GM21529 (cell line): ENCODE results near the gene ALOX12B.
A peak's percentile ranks its signal among the peaks of the same experiment; 100 is the strongest.

Source experiments
- ATAC-seq: cut with Tn5 transposase; IDR thresholded peaks from one replicate; pipeline ENCODE4 v1.9.1; 2021; ENCODE audit not compliant: unreplicated experiment

Gene ALOX12B

DNA sequence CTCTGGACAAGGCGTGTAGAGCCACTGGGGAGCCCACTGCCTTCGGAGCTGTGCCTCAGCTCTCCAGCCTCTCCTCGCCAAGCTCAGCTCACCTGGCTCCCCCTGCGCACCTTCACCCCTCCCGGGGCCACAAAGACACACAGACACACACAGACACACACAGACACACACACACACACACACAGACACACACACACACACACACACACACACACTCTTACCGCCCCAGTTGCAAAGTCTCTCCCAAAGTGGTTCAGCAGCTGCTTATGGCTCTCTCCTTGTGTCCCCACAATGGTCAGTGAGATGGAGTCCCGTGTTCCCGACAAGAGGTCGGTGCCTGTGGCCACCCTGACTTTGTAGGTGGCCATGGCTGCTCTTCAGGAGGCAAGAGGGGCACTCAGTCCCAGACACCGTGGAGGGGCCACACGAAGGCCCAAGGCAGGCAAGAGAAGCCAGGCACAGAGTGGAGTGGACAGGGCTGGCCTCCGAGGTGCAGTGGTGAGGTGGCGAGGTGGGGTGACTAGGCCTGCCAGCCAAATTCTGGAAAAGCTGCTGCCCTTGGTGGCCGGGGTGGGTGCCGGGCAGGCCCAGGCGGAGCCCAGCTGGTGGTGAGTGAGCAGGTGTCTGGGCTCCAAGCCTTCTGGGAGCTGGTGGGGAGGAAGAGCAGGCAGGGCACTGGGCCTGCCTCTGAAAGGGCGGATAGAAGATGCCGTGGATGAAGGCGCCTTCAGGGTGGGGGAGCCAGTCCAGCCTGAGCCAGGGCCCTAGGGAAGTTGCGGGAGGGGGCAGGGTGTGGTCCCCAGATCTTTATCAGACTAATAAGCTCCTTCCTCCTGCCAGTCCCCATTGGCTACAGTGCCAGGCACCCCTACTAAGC is at the start of gene ALOX12B:
Gene ALOX12B, minus strand, starts transcription at position 642 of the 877 bp plus-strand sequence. Its CDS starts 274 bp downstream, at position 368.
- no peak for ATAC-seq

DNA sequence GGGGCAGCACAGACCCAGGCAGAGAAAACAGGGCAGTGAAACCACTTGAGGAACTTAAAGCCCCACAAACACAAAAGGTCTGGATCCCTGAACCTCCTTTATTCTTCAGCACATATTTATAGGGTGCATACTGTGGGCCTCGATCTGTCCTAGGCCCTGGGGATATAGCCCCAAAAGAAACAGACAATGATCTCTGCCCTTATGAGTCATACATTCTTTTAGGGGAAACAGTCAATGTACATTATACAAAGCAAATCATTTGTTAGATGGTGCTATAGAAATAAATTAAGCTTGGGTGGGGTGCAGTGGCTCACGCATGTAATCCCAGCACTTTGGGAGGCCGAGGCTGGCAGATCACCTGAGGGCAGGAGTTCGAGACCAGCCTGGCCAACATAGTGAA is 46.4 kb upstream of the ALOX12B start:
- no peak for ATAC-seq

DNA sequence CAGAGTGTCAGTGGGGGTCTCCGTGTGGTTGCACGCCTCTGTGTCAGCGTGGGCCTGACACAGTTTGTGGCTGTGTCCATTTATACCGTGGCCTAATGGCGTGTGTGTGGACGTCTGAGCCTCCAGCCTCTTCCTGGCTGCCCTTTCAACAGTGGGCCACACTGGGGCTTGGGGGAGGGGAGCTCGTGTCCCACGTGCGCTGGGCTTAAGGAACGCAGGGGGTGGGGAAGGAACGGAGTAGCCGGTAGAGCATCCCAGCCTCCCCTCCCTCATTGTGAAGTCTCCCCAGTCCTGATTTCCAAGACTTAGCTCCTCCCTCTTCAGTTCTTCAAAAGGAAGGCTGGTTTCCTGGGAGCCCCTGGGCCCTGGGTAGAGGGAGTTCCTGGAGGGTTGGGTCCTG is 45.9 kb upstream of the ALOX12B start:
- ATAC-seq = no peak

DNA sequence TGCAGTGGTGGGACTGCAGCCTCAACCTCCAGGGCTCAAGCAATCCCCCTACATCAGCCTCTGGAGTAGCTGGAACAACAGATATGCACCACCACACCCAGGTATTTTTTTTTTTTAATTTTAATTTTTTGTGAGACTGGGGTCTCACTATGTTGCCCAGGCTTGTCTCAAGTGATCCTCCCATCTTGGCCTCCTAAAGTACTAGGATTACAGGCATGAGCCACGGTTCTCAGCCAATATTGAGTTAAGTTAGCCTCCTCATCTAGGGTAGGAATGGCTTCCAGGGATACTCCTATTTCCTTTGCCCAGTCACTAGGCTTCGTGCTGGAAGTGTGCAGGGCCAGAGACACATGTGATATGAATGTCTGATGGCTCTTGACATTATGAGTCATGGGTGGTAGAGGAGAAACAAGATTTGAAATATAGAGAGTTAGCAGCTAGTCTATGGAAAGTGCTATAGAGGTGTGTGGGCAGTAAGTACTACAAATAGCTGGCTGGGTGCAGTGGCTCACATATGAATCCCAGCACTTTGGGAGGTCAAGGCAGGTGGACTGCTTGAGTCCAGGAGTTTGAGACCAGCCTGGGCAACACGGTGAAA is 44.4 kb upstream of the ALOX12B start:
- no peak for ATAC-seq

DNA sequence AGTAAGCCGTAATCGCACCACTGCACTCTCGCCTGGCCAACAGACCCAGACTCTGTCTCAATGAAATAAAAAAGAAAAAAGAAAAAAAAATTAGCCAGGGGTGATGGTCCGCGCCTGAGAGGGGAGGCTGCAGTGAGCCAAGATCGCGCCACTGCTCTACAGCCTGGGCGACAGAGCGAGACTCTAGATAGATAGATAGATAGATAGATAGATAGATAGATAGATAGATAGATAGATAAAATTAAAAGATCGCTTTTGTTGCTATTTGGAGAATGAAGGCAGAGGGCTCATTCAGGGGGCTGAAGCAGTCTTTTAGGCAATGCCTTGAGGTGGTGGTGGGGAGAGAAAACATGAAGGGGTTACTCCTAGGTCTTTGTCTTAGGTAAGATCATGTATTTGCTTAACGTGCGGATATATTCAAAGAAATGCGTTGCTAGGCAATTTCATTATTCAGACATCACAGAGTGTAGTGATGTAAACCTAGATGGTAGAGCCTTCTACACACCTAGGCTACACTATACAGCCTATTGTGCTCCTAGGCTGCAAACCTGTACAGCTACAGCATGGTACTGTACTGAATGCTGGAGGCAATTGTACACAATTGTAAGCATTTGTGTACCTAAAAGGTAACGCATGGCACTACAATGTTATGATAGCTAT is 40.7 kb upstream of the ALOX12B start:
- ATAC-seq = no peak

DNA sequence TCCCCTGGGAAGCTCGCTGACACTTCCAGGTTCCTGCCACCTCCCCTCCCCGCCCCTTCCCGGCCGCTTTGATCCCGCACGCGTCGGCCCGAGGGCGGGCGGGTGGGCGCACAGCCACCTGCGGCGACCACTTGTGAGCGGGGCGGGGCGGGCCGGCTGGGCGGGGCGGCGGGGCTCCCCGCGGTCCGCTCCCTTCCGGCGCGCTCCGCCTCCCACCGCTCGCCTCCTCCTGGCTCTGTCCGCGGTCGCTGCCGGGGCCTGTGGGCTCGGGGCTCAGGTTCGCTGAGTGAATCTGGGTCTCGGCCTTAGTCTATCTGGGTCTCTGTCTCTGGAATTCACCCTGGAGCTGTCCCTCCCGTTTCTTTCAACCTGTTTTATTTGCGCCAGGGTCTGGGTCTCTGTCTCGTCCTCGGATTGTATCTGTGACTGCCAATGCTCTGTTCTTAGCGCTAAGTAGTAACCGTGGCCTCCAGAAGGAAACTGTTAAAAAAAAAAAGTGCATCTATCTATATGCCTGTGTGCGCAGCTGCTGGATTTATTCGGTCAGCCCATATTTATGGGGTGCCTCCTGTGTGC is 39.1 kb upstream of the ALOX12B start:
- peak; percentile 31 for ATAC-seq

DNA sequence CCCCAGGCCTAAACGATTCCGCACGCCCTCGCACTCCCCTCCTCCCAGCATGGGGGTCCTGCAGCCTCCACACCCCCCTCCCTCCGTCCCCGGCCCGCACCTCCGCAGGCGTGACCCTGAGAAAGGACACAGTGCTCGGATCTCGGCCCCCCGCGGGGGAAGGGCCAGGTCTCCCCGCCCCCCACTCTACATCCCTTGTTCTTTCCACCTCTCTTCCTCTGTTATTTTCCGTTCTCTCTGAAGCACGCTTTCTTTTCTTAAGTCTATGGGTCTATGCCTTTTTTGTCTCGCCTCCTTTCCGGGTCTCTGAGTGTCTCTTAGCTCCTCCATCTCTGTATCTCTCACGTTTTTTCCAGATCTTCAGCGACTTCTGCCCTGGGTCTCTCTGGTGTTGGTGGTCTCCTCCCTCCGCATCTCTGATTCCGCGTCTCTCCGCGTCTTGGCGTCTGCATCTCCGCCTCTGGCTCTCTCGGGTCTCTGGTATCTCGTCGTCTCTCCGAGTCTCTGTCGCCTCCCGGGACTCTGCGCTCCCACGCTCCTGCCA is 38.5 kb upstream of the ALOX12B start:
- no peak for ATAC-seq

DNA sequence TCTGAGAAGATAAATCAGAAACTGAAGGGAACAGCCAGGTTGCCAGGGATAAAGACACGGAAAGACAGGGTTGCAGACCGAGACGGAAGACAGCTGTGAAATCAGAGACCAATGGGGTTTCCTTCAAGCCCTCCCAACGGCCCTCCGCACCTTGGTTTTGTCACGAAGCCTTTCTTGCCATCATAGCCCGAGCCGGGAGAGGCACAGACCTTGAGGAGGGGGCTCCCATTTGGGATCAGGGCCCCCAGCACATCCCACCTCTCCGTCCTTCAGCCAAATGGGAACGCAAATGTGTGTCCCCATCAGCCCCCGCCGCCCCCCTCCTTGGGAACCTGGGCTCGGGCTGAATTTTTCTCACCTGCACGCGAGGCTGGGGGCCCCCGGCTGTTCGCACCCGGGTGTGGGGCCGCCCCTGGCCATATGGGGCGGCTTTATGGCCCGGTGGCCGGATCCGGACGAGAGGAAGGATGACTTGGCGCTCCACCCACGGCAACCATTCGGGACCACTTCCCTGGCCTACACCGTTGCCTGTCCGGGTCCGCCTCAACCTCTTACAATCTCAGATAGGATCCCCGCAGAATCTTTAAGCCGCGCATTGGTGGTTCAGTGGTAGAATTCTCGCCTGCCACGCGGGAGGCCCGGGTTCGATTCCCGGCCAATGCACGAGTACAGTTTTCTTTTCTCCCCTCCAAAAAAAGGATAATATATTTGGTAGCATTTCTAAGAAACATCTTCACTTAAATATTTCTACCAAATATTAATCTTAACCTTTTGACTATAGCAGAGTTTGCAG is 37.8 kb upstream of the ALOX12B start:
- ATAC-seq = no peak

DNA sequence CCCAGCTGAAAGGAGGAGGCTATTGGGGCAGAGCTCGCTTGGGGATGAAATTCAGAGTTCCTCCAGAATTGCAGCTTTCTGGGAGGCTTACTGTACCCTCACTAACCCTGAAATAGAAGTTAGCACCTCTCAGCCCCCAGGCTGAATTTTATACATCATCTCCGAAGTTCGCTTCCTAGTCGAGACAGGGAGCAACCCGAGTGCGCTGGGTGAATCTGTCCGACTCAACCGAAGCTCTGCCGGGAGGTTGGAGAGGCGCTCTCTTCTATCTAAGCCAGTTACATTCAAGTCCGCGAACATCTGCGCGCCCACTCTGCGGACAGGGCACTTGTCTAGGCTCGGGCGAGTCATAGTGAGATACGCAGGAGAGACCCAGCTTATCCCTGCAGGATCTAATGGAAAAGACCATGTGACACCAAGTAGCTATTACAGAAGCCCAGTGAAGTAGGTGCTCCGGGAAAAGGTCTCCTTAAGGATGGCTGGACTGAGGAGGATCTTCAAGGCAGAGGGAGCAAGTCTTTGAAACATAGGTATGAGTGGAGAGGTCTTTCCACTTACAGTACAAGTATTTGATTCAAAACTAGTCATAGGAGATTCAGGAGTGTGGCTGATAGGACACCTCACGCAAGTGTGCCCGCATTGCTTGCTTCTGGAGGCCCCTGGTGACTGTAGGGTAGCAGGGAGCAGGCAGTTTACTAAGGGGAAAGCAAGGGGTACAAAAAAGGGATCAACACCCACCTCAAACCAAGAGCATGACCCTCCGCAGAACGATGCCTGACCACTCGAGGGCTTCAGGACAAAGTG is 37.0 kb upstream of the ALOX12B start:
- ATAC-seq = no peak

DNA sequence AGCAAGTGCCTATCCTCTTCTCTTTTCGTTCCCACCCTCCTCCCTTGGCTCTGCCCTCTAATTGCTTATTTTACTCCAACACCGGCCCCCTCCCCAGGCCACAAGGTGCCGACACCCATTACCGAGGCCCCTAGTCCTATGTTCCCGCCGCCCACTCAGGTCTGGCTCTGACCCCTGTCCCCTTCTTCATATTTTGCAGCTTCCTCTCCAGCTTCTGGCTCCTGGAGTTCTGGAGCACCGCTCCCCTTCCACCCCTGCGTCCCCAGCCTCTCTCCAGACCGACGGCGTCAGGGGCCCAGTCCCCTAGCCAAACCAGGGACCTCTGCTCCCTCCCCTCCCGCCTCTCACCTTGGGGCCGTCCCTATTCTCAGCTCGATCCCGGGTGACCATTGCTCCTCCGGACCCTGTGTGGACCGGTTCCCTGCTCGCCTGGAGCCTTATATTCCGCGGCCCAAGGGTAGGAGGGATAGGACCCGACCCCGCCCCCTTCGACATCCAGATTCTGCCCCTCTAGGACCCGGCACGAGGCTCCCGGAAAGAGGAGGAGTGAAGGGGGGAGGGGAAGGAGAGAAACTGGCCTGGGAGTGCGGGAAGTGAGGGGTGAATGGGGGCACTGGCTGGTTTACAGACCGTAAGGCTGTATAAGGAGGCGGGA is 36.3 kb upstream of the ALOX12B start, which contains the start of gene HES7:
Gene HES7, minus strand, starts transcription at position 412 of the 655 bp plus-strand sequence. Its CDS starts 22 bp downstream, at position 390.
- no peak for ATAC-seq

DNA sequence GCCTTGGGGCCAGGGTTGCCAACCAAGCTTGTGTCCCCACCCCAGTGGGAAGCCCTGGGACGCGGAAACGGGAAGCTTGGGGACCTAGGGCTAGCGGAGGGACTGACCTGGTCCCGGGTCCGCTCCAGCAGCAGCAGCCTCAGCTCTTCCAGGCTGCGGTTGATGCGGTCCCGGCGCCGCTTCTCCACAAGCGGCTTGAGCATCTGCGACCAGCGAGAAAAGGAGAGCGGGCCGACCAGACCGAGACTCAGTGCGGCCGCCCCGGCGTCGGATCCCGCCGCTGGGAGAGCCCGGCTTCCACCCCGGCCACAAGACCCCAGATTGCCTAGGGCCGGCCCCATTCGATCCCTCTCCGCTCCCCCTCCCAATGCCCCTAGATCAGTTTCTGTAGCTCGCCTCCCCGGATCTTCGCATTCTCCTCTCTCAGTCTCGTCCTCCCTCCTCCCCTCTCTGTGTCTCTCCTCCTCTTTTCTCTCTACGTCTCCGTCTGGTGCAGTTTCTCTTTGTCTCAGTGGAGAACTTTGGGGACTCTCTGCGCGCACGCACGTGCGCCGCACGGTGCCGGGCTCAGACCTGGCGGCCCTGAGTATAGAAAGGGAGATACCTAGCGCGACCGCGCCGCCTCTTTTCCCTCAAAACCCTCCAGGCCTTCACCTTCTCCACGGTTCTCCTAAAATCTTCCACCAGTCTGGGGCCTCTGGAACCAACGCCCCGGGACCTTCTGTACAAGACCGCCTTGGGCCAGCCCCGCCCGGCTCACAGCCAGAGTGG is 35.6 kb upstream of the ALOX12B start:
- no peak for ATAC-seq

DNA sequence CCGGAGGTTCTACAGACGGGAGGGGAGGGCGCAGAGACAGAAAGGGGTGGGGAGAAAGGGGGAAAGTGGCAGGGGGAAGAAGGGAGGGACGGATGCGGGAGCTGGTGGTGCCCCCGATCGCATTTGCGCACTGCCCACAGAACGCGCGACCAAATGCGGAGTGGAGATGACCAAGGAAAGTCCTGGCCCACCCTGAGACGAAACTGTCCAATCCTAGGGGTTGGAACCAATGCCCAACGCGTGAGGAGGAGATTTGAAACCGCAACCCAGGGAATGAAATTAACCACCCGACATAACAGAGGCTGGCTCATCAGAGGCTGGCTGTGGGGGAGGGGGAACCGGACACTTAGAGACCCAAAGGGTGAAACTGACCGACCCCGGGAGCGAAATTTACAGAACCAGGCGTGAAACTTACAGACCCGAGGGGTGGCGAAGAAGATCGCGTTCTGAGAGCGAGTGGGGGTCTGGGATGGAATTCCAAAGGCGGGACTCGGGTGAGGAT is 35.0 kb upstream of the ALOX12B start:
- ATAC-seq = no peak

DNA sequence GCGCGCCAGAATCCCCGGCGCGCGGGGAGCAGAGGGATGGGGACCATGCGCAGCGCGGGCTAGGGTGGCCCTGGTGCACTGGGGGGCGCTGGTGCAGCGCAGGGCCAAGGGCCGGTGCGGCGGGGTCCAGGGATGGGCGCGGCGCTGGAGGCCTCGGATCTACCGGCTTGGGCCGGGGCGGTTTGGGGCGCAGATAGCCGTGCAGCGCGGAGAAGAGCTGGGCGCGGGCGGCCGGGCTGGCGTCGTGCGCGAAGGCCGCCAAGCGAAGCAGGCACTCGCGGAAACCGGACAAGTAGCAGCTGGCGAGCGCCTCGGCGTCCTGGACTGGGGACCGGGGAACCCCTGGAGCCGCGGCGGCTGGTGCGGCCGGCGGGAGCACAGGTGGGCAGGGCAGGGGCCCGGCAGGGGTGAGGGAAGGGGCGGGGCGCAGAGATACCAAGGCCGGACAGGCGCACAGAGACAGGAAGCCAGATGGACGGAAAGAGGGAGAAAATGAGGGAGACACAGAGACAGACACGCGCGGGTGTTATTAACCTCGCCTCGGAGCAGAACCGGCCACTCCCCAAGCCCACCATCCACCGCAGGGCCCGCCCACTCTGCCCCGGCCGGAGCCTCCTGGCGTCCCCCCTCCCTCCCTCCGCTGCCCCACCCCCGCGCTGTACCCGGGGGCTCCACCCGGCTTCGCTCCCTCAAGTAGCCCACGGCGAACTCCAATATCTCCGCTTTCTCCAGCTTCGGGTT is 34.3 kb upstream of the ALOX12B start:
- ATAC-seq = peak; percentile 28

DNA sequence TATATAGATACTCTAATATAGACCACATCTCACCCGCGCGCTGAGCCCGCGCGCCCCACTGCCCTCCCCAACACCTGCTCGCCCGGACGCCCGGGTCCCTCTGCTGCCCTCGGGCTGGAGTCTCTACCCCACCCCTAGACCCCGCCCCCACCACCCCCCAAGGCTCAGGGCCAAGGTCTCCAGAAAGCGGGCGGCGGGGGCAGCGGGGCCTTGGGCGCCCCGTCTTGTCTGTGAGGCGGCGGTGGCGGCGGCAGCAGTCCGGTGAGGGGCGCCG is 33.8 kb upstream of the ALOX12B start:
- ATAC-seq = peak; percentile 1

DNA sequence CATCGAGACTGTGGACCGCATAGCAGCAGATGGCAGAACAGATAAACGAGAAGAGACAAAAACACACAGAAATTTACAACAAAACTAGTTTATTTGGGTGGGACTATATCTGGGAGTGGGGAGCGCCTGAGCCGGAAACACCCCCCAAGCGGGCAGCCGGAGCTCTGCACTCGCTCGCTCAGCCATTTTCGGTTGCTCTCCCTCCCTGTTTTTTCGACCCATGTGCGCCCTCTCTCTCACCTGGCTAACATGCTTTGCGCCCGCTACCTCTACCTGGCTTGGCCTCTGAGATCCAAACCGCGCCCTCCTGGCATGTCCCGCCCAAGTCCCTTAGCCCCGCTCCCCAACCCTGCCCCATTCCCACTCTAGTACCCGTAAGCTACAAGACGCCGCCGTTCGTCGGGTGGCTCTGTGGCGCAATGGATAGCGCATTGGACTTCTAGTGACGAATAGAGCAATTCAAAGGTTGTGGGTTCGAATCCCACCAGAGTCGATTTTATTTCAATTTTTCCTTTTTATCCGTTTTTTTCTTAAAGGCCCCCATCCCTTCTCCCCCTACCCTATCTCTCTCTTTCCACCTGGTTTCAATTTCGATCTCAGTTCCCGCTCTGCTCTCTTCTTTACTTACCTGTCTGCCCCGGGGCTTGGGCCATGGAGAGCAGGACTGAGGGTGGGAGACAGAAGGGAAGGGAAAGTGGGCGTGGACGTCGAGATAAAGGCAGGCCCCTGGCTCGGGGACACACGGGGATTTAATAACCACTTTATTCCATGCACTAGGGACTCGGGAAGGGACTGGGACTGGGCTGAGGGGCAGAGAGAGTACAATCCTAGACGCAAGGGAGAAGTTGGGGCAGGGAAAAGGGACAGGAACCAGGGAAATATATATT is 33.2 kb upstream of the ALOX12B start:
- ATAC-seq = no peak
